Measurements from ENCODE around the gene ITFG1.

DNA sequence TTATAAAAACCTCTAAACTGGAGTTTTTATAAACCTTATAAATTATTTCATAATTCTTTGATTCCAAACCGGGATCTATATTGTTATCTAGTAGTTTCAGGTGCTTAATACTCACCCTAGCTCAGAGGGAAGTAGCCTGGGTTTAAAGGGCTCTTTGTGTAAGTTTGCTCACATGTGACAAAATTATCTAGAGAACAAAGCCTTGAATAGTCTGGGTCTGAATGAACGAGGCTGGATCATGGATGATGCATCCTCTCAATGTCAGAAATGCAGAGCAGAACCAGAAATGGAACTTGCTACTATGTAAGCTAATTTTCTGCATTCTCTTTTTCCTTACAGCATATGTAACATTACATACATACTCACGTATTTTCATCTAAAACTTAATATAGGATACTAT is 213.2 kb downstream of the ITFG1 start:
- no peak for TF ChIP-seq POLR2AphosphoS5 (IDR thresholded peaks at IDR 0.05)
- TF ChIP-seq, protein P1, sequence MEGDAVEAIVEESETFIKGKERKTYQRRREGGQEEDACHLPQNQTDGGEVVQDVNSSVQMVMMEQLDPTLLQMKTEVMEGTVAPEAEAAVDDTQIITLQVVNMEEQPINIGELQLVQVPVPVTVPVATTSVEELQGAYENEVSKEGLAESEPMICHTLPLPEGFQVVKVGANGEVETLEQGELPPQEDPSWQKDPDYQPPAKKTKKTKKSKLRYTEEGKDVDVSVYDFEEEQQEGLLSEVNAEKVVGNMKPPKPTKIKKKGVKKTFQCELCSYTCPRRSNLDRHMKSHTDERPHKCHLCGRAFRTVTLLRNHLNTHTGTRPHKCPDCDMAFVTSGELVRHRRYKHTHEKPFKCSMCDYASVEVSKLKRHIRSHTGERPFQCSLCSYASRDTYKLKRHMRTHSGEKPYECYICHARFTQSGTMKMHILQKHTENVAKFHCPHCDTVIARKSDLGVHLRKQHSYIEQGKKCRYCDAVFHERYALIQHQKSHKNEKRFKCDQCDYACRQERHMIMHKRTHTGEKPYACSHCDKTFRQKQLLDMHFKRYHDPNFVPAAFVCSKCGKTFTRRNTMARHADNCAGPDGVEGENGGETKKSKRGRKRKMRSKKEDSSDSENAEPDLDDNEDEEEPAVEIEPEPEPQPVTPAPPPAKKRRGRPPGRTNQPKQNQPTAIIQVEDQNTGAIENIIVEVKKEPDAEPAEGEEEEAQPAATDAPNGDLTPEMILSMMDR (IDR thresholded peaks at IDR 0.05): no peak

Measured in breast epithelium (tissue), 3 donors.